Measurements from ENCODE around the gene DBNL.
"Not testable (repeated sequence)": the region's sequence is repeated elsewhere in the genome, so short reads cannot be mapped to it uniquely, and the experiment has no call there.

DBNL gene

GRCh38 chr7:44032031-44032430, 12.5 kb upstream of the DBNL start:
- H3K27me3 ChIP-seq (replicated peaks; ENCODE audit: control insufficient read depth, insufficient read depth, low read length); H3K36me3 ChIP-seq (ENCODE audit: control insufficient read depth, insufficient read depth, low read length, severe bottlenecking); H3K4me3 ChIP-seq (ENCODE audit: low read length); H3K9ac ChIP-seq (ENCODE audit: low read length); DNase-seq (ENCODE audit: low read depth); H3K4me1 ChIP-seq (ENCODE audit: control insufficient read depth, insufficient read depth, low read length); H3K9me3 ChIP-seq (ENCODE audit: control insufficient read depth, low read length): not testable (repeated sequence)

- not testable (repeated sequence) for DNase-seq (ENCODE audit: low read depth); H3K4me1 ChIP-seq (ENCODE audit: control insufficient read depth, insufficient read depth, low read length); H3K36me3 ChIP-seq (ENCODE audit: control insufficient read depth, insufficient read depth, low read length, severe bottlenecking); H3K9ac ChIP-seq (ENCODE audit: low read length); H3K4me3 ChIP-seq (ENCODE audit: low read length); H3K9me3 ChIP-seq (ENCODE audit: control insufficient read depth, low read length); H3K27me3 ChIP-seq (replicated peaks; ENCODE audit: control insufficient read depth, insufficient read depth, low read length)
Measured at GRCh38 chr7:44033971-44034844, 10.3 kb upstream of the DBNL start.

- H3K4me3 ChIP-seq (ENCODE audit: low read length); H3K36me3 ChIP-seq (ENCODE audit: control insufficient read depth, insufficient read depth, low read length, severe bottlenecking); H3K9ac ChIP-seq (ENCODE audit: low read length); H3K4me1 ChIP-seq (ENCODE audit: control insufficient read depth, insufficient read depth, low read length); H3K9me3 ChIP-seq (ENCODE audit: control insufficient read depth, low read length); H3K27me3 ChIP-seq (replicated peaks; ENCODE audit: control insufficient read depth, insufficient read depth, low read length): not testable (repeated sequence)
- DNase-seq (ENCODE audit: low read depth): peak; percentile 24
Measured at GRCh38 chr7:44036364-44036763, 8.1 kb upstream of the DBNL start.

DNA sequence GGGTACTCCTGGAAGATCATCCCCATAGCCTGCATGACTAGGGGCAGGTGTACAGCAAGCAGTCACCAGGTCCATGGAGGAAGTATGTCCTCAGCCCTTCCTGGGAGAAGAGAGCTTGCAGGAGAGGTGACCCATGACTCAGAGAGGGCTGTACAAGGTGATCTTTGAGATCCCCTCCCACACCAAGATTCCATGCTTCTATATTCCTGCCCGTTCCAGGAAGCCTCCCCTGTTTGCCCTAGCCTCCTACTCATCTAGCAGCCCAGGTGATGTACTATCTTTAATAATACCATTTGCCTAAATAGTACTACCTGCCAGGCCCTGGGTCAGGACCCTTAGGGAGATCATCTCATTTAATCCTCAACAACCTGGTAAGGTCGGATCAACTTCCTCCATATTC, 6.6 kb upstream of the DBNL start:
- H3K9ac ChIP-seq (ENCODE audit: low read length); H3K4me3 ChIP-seq (ENCODE audit: low read length); H3K36me3 ChIP-seq (ENCODE audit: control insufficient read depth, insufficient read depth, low read length, severe bottlenecking); H3K4me1 ChIP-seq (ENCODE audit: control insufficient read depth, insufficient read depth, low read length); H3K9me3 ChIP-seq (ENCODE audit: control insufficient read depth, low read length); H3K27me3 ChIP-seq (replicated peaks; ENCODE audit: control insufficient read depth, insufficient read depth, low read length); DNase-seq (ENCODE audit: low read depth): not testable (repeated sequence)

DNA sequence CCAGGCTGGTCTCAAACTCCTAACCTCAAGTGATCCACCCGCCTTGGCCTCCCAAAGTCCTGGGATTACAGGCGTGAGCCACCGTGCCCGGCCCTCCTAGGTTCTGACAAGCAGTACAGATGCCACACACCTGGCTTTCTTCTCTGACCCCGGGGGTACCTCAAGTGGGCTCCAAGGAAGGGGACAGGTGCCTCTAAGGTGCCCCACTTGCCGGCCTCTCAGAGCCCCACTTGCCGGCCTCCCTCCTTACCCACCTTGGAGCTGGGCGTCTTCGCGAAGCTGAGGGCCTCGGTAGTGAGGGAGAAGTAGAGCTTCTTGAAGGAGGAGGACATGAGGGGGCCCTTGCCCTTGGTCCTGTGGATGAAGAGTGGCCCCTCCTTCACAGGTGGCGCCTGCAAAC, 5.9 kb upstream of the DBNL start:
- H3K36me3 ChIP-seq (ENCODE audit: control insufficient read depth, insufficient read depth, low read length, severe bottlenecking); H3K4me1 ChIP-seq (ENCODE audit: control insufficient read depth, insufficient read depth, low read length); DNase-seq (ENCODE audit: low read depth); H3K9ac ChIP-seq (ENCODE audit: low read length); H3K4me3 ChIP-seq (ENCODE audit: low read length); H3K27me3 ChIP-seq (replicated peaks; ENCODE audit: control insufficient read depth, insufficient read depth, low read length); H3K9me3 ChIP-seq (ENCODE audit: control insufficient read depth, low read length): not testable (repeated sequence)

GRCh38 chr7:44038961-44039558, 5.4 kb upstream of the DBNL start:
- not testable (repeated sequence) for H3K9me3 ChIP-seq (ENCODE audit: control insufficient read depth, low read length); H3K9ac ChIP-seq (ENCODE audit: low read length); H3K36me3 ChIP-seq (ENCODE audit: control insufficient read depth, insufficient read depth, low read length, severe bottlenecking); H3K27me3 ChIP-seq (replicated peaks; ENCODE audit: control insufficient read depth, insufficient read depth, low read length); H3K4me3 ChIP-seq (ENCODE audit: low read length); H3K4me1 ChIP-seq (ENCODE audit: control insufficient read depth, insufficient read depth, low read length)
- DNase-seq (ENCODE audit: low read depth): peak; percentile 45

DNA sequence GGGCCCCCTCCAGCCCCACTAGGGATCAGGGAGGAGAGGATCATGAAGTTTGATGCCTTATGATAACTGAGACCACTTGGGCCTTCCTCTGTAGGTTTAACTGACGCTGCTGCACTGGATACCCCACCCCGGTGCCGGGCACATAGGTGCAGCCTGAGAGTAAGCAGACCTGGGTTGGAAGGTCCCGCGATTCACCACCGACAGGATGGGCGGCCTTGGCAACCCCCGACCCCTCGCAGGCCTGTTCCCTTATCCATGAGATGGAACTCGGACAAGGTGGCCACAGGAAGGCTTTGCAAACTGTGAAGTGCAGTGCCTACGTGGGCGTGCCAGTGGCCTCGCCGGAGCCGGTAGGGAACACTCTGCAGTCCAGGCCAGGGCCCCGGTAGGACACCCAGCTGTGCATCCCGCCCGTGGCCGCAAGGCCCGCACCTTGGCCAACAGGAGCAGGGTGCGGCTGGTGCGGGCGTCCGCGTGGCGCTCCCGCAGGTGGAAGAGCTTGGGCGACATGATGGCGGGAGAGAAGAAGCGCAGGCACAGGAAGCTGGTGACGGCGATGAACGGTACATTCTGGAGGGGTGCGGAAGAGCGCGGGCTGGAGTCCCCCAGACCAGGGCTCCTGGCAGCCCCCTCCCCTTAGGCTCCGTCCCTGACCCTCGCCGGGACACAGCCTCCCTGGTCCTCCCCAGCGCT, 4.6 kb upstream of the DBNL start:
- H3K4me3 ChIP-seq (ENCODE audit: low read length); H3K4me1 ChIP-seq (ENCODE audit: control insufficient read depth, insufficient read depth, low read length); H3K9ac ChIP-seq (ENCODE audit: low read length); H3K27me3 ChIP-seq (replicated peaks; ENCODE audit: control insufficient read depth, insufficient read depth, low read length); DNase-seq (ENCODE audit: low read depth); H3K9me3 ChIP-seq (ENCODE audit: control insufficient read depth, low read length); H3K36me3 ChIP-seq (ENCODE audit: control insufficient read depth, insufficient read depth, low read length, severe bottlenecking): not testable (repeated sequence)

GRCh38 chr7:44040493-44040891, 4.0 kb upstream of the DBNL start:
- H3K9me3 ChIP-seq (ENCODE audit: control insufficient read depth, low read length); H3K36me3 ChIP-seq (ENCODE audit: control insufficient read depth, insufficient read depth, low read length, severe bottlenecking); H3K4me3 ChIP-seq (ENCODE audit: low read length); H3K9ac ChIP-seq (ENCODE audit: low read length); H3K27me3 ChIP-seq (replicated peaks; ENCODE audit: control insufficient read depth, insufficient read depth, low read length): not testable (repeated sequence)
- peaks cover 10% of the 10 kb centered on the region for H3K4me1 ChIP-seq (ENCODE audit: control insufficient read depth, insufficient read depth, low read length)
- DNase-seq (ENCODE audit: low read depth): peak; percentile 21

GRCh38 chr7:44042221-44042620, 2.3 kb upstream of the DBNL start:
- Histone ChIP-seq H3K36me3 (ENCODE audit: control insufficient read depth, insufficient read depth, low read length, severe bottlenecking) (peaks cover 6% of the 10 kb centered on the region), H3K9ac (ENCODE audit: low read length) (no peak overlapping the region), H3K4me3 (ENCODE audit: low read length) (no peak overlapping the region), H3K9me3 (ENCODE audit: control insufficient read depth, low read length) (no peaks in the 10 kb centered on the region), H3K27me3 (replicated peaks; ENCODE audit: control insufficient read depth, insufficient read depth, low read length) (no peaks in the 10 kb centered on the region), H3K4me1 (ENCODE audit: control insufficient read depth, insufficient read depth, low read length) (peaks cover 15% of the 10 kb centered on the region)
- no peak for DNase-seq (ENCODE audit: low read depth)

DNA sequence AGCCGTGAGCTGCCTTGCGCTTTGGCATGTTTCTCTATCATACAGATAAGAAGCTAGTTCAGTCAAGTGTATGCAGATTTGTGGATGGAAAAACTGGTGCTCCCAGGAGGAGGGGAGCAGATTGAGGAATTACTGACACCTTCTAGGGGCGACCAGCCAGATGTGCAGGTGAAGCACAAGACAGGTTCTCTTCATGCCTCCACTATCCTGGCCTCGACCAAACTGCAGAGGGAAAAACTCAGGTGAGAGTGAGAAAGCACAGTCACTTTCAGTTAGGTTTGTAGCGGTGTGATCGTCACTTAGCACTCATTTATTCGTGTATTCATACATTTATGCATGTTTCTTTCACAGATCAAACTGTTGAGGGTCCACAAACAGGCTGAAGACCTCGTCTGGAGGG, 600 bp upstream of the DBNL start:
- no peaks in the 10 kb centered on the region for H3K9me3 ChIP-seq (ENCODE audit: control insufficient read depth, low read length)
- no peak for DNase-seq (ENCODE audit: low read depth)

DNA sequence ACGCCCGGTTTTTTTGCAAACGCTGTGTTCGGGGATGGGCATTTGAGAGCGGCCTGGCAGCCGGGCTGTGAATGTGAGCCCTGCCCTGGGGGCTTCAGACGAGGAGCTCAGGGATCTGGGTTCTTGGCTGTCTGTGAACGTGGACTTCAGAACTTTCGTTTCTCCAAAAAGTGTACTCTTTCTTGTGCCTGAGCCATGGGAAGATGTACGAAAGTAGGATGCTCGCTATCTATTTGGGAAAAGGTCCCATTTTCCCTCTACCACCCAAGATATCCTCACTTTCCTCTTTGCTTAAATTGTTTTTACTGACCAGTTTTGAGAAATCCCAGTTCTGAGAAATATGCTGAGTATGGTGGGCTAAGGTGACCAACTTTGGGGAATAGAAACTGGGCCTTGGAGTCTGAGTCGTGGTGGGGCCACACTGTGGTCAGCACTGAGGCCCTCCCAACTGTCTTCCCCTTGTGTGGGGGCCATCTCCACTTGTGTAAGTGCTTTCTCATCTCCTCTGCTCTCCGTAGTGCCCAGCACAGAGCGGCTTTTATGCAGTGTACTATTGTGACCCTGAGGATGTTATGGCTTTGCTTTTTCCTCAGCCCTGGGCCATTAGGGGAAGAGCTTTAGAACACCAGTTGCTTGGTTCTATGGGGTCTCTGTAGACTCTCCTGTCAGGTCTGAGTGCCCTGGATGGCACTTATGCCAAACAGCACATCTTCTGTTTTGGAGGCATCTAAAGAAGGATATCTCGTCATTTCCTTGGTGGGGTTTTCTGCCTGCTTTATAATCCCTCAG, 918 bp downstream of the DBNL start:
- H3K4me1 ChIP-seq (ENCODE audit: control insufficient read depth, insufficient read depth, low read length): peaks cover 22% of the 10 kb centered on the region
- peak overlapping the region; percentile 94 for H3K9ac ChIP-seq (ENCODE audit: low read length)
- H3K36me3 ChIP-seq (ENCODE audit: control insufficient read depth, insufficient read depth, low read length, severe bottlenecking): peaks cover 17% of the 10 kb centered on the region
- H3K9me3 ChIP-seq (ENCODE audit: control insufficient read depth, low read length): no peaks in the 10 kb centered on the region
- DNase-seq (ENCODE audit: low read depth): peak; percentile 74
- H3K4me3 ChIP-seq (ENCODE audit: low read length): peak overlapping the region; percentile 90
- no peaks in the 10 kb centered on the region for H3K27me3 ChIP-seq (replicated peaks; ENCODE audit: control insufficient read depth, insufficient read depth, low read length)

More for the DNA sequence above, 600 bp upstream of the DBNL start:
- H3K9ac ChIP-seq (ENCODE audit: low read length): peak overlapping the region; percentile 94
- peak overlapping the region; percentile 90 for H3K4me3 ChIP-seq (ENCODE audit: low read length)
- H3K36me3 ChIP-seq (ENCODE audit: control insufficient read depth, insufficient read depth, low read length, severe bottlenecking): peaks cover 6% of the 10 kb centered on the region
- peaks cover 22% of the 10 kb centered on the region for H3K4me1 ChIP-seq (ENCODE audit: control insufficient read depth, insufficient read depth, low read length)
- H3K27me3 ChIP-seq (replicated peaks; ENCODE audit: control insufficient read depth, insufficient read depth, low read length): no peaks in the 10 kb centered on the region

All from adipocyte (in vitro differentiated cells).